Stimulated activated CD4-positive, alpha-beta T cell treated with anti-CD3 and anti-CD28 coated beads, TNF-alpha, amount 100 ng/mL, for 4 hours (primary cell): ENCODE measurements around the gene OR2T29.
"Not testable (repeated sequence)": the region's sequence is repeated elsewhere in the genome, so short reads cannot be mapped to it uniquely, and the experiment has no call there.

Experiments
- DNase-seq, 3 experiments: peaks; one replicate each; pipeline ENCODE4 v3.0.0-alpha.2; 2020; ENCODE audit warnings: low read depth in 3 of 3

Gene OR2T29

GRCh38 chr1:248562672-248563071, at the start of gene OR2T29:
OR2T29 (minus strand) TSS chr1:248562772; CDS start chr1:248559491, 3,281 bp downstream.
- not testable (repeated sequence) for DNase-seq

GRCh38 chr1:248611883-248612414, 49.4 kb upstream of the OR2T29 start:
- no peak for DNase-seq

GRCh38 chr1:248610301-248610700, 47.7 kb upstream of the OR2T29 start:
- DNase-seq: no peak

GRCh38 chr1:248599396-248599795, 36.8 kb upstream of the OR2T29 start:
- no peak for DNase-seq

- DNase-seq: no peak
Measured at GRCh38 chr1:248597589-248597988, 35.0 kb upstream of the OR2T29 start, which contains the start of gene OR2T10. OR2T10 (minus strand) TSS chr1:248597700; CDS start chr1:248593768, 3,932 bp downstream.

GRCh38 chr1:248596615-248597014, 34.0 kb upstream of the OR2T29 start:
- DNase-seq: no peak

- DNase-seq: no peak
Measured at GRCh38 chr1:248593226-248593625, 30.7 kb upstream of the OR2T29 start.

- no peak for DNase-seq
Measured at GRCh38 chr1:248592655-248593054, 30.1 kb upstream of the OR2T29 start.

GRCh38 chr1:248590055-248590454, 27.5 kb upstream of the OR2T29 start:
- no peak for DNase-seq

- no peak for DNase-seq
Measured at GRCh38 chr1:248589334-248589733, 26.8 kb upstream of the OR2T29 start.

GRCh38 chr1:248585266-248585665, 22.7 kb upstream of the OR2T29 start:
- DNase-seq: no peak

- DNase-seq: no peak
Measured at GRCh38 chr1:248576260-248576980, 13.8 kb upstream of the OR2T29 start.

- not testable (repeated sequence) for DNase-seq
Measured at GRCh38 chr1:248574657-248575056, 12.1 kb upstream of the OR2T29 start, which contains the start of gene OR2T34. OR2T34 (minus strand) TSS chr1:248574757; CDS start chr1:248574757, 0 bp downstream.

GRCh38 chr1:248573856-248574255, 11.3 kb upstream of the OR2T29 start:
- not testable (repeated sequence) for DNase-seq

- not testable (repeated sequence) for DNase-seq
Measured at GRCh38 chr1:248572049-248572448, 9.5 kb upstream of the OR2T29 start.

- not testable (repeated sequence) for DNase-seq
Measured at GRCh38 chr1:248570811-248571210, 8.2 kb upstream of the OR2T29 start.

GRCh38 chr1:248569049-248569448, 6.5 kb upstream of the OR2T29 start:
- not testable (repeated sequence) for DNase-seq

- DNase-seq: not testable (repeated sequence)
Measured at GRCh38 chr1:248565530-248566373, 3.2 kb upstream of the OR2T29 start.

GRCh38 chr1:248551027-248551426, 11.5 kb downstream of the OR2T29 start:
- not testable (repeated sequence) for DNase-seq

GRCh38 chr1:248547383-248547782, 15.2 kb downstream of the OR2T29 start:
- DNase-seq: not testable (repeated sequence)

- DNase-seq: not testable (repeated sequence)
Measured at GRCh38 chr1:248537449-248537848, 25.1 kb downstream of the OR2T29 start.

- DNase-seq: no peak
Measured at GRCh38 chr1:248521856-248522255, 40.7 kb downstream of the OR2T29 start.
